HG03571 (cell line): Measurements from ENCODE around the gene CYB5A.

Source experiments
- ATAC-seq: cut with Tn5 transposase; IDR thresholded peaks from one replicate; pipeline ENCODE4 v1.9.1; 2021; ENCODE audit not compliant: unreplicated experiment

Gene CYB5A

GRCh38 chr18:74219056-74219455, 72.7 kb downstream of the CYB5A start:
- no peak for ATAC-seq

DNA sequence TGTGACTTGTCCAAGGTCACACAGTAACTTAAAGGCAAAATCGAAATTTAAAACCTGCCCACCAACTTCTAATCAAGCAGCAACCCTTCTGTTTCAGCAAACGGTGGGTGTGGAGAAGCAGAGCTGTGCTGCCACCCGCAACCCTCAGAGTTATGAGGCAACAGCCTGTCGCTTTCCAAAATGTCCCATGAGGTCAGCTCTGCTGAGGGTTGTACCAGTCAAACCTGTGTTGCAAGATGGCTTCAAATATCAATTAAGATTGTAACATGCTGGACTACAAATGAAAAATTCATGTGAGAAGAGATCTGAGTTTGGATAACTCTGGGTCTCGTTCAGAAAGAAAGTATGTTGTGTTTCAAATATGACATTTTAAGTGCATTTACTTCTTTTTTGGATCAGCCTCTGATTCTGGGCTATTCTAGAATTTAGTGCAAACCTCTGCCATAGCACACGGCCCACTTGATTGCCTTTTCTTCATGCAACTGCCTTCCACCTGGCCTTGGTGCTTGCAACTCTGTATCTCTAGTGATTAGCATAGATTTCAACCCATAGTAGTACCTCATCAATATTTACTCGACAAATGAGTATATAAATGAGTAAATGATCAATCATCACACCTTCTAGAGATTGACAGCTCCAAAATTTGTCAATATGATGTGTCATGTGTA, 74.2 kb downstream of the CYB5A start:
- no peak for ATAC-seq

DNA sequence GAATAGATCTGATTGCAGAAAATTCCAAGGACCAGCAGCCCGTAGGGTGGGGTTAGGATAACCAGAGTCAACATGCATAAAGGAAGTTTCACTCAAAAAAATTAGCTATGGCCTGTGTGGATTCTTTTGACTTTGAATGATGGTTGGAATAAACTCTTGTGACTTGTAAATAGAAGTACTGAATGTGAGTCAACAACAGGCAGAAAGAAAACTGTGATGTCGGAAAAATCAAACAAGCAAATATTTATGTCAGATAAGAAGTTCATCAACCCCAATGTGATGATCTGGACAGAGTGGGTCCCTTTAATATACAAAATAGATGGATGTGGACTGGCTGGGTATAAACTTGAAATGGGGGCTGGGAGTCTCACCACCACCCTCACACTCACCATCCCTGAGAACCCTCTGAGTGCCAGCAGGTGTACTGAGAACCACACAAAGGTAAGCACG, 75.1 kb downstream of the CYB5A start:
- no peak for ATAC-seq

DNA sequence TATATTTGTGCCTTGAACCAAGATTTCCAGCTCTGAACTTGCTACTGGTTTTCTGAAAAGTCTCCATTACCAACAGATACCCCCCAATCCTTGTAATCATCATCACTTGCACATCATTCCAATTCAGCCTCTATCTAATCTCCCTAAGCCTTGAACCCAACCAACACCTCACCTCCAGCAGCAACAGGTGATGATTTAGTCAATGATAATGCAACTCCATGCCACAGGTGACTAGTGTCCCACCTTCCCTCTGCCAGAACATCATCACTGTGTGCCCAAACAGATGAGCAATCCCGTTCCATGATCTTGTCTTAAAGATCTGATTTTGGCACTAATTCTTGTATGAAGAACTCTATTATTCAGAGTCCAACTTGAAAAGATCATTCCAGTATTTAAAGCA, 75.9 kb downstream of the CYB5A start:
- no peak for ATAC-seq

DNA sequence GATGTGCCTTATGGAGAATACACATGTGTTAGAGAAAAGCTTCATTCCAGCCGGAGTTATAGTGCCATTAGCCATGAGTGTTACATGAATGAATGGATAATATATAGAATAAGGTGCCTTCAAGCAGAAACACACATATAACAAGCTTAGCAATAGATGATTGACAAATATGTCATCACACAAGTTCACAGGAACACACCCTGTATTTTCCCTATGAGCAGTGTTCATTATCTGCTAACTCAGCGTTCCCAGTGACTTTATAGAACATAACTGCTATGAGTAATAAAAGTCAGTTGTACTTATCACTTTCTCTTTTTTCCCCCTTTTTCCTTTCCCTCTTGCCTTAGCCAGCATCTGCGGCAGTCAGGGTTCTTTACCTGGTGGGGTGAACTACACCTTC, 78.3 kb downstream of the CYB5A start:
- ATAC-seq, result no peak

GRCh38 chr18:74204526-74205152, 87.1 kb downstream of the CYB5A start:
- no peak for ATAC-seq

DNA sequence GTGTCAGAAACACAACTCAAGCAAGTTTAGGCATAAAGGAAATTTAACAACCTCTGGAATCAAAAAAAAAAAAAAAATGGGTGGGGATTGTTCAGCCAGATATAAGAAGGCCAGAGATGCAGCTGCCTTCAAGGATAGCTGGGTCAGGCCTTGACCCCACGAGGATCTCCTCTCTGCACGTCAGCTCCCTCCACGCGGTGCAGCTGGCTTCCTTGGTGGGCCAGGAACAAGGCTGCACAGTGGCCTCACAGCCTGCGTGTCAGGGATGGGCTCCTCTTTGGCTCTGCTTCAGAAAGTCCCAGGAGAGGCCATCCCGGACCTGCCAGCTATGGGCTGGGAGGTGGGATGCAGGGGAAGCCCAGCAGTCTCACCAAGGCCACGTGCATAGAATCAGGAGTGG, 88.0 kb downstream of the CYB5A start:
- no peak for ATAC-seq
